SJCRH30 (cell line): Measurements from ENCODE around the gene NELL2. TPM values are rescaled to one million over a fixed set of nuclear protein-coding genes. Genes with fewer than 3 reads are reported as not detected.
"Not testable (repeated sequence)": the region's sequence is repeated elsewhere in the genome, so short reads cannot be mapped to it uniquely, and the experiment has no call there.

Experiments
- DNase-seq, 2 experiments: peaks; one replicate each; pipeline ENCODE4 v3.0.0-alpha.2; 2015 to 2020
- H3K27ac ChIP-seq: fragments of 250-450 bp; sonication (Bioruptor Pico); 2 replicates; pipeline ENCODE4 v1.5.1; 2020; ENCODE audit warnings: mild to moderate bottlenecking, moderate library complexity
- H3K27me3 ChIP-seq: fragments of 250-450 bp; sonication (Bioruptor Pico); 2 replicates; pipeline ENCODE4 v1.5.1; 2020; ENCODE audit warnings: mild to moderate bottlenecking, moderate library complexity
- H3K36me3 ChIP-seq: fragments of 250-450 bp; sonication (Bioruptor Pico); 2 replicates; pipeline ENCODE4 v1.5.1; 2020; ENCODE audit warnings: mild to moderate bottlenecking, moderate library complexity
- H3K4me1 ChIP-seq: fragments of 250-450 bp; sonication (Bioruptor Pico); 2 replicates; pipeline ENCODE4 v1.5.1; 2020; ENCODE audit warnings: mild to moderate bottlenecking, moderate library complexity
- H3K4me3 ChIP-seq: fragments of 250-450 bp; sonication (Bioruptor Pico); 2 replicates; pipeline ENCODE4 v1.5.1; 2020; ENCODE audit warnings: mild to moderate bottlenecking, moderate library complexity
- H3K9me3 ChIP-seq: fragments of 250-450 bp; sonication (Bioruptor Pico); replicated peaks from 2 replicates; pipeline ENCODE4 v1.5.1; 2020; ENCODE audit warnings: mild to moderate bottlenecking, moderate library complexity
- total RNA-seq: library from RNA; depleted of rRNA; stranded (reverse); fragments of >200 nt; shearing (Covaris generic); gene quantifications from 2 replicates; pipeline ENCODE4 v1.2.3, GENCODE V29; 2014

Gene NELL2
- total RNA-seq, 1 experiment from 2014 or later: 2.7 TPM

- H3K36me3 ChIP-seq: no peaks in the 10 kb centered on the region
- DNase-seq: no peak
- H3K4me3 ChIP-seq: no peak overlapping the region
- no peaks in the 10 kb centered on the region for H3K9me3 ChIP-seq
- H3K4me1 ChIP-seq: no peaks in the 10 kb centered on the region
- H3K27me3 ChIP-seq: no peaks in the 10 kb centered on the region
- no peak overlapping the region for H3K27ac ChIP-seq
Observed at GRCh38 chr12:44775901-44776300, 100.2 kb downstream of the NELL2 start.

GRCh38 chr12:44774815-44775411 lies 101.2 kb downstream of the NELL2 start:
- no peaks in the 10 kb centered on the region for H3K36me3 ChIP-seq
- H3K4me1 ChIP-seq: no peaks in the 10 kb centered on the region
- no peak overlapping the region for H3K4me3 ChIP-seq
- H3K27me3 ChIP-seq: no peaks in the 10 kb centered on the region
- no peak overlapping the region for H3K27ac ChIP-seq
- DNase-seq: peak; percentile 47 to 71
- H3K9me3 ChIP-seq: no peaks in the 10 kb centered on the region

GRCh38 chr12:44771485-44772021 lies 104.6 kb downstream of the NELL2 start:
- Histone ChIP-seq H3K4me1 (no peaks in the 10 kb centered on the region), H3K27ac (no peak overlapping the region), H3K9me3 (no peaks in the 10 kb centered on the region), H3K36me3 (no peaks in the 10 kb centered on the region), H3K27me3 (no peaks in the 10 kb centered on the region; the same call in 1 of the 2 replicates), H3K4me3 (no peak overlapping the region)
- DNase-seq: no peak

- Histone ChIP-seq H3K27ac (no peak overlapping the region), H3K27me3 (no peaks in the 10 kb centered on the region; the same call in 1 of the 2 replicates), H3K4me1 (no peaks in the 10 kb centered on the region), H3K36me3 (no peaks in the 10 kb centered on the region), H3K4me3 (no peak overlapping the region), H3K9me3 (no peaks in the 10 kb centered on the region)
- DNase-seq: no peak
Observed at GRCh38 chr12:44765796-44766195, 110.3 kb downstream of the NELL2 start.

- Histone ChIP-seq H3K27ac (no peak overlapping the region), H3K9me3 (no peaks in the 10 kb centered on the region), H3K36me3 (no peaks in the 10 kb centered on the region), H3K27me3 (no peaks in the 10 kb centered on the region; the same call in 1 of the 2 replicates), H3K4me3 (no peak overlapping the region), H3K4me1 (no peaks in the 10 kb centered on the region)
- DNase-seq: no peak
Observed at GRCh38 chr12:44763021-44763420, 113.1 kb downstream of the NELL2 start.

GRCh38 chr12:44759289-44759688 lies 116.8 kb downstream of the NELL2 start:
- Histone ChIP-seq H3K4me1 (no peaks in the 10 kb centered on the region), H3K27ac (no peak overlapping the region), H3K4me3 (no peak overlapping the region), H3K36me3 (no peaks in the 10 kb centered on the region), H3K9me3 (no peaks in the 10 kb centered on the region), H3K27me3 (no peaks in the 10 kb centered on the region)
- DNase-seq: no peak

GRCh38 chr12:44750468-44750867 lies 125.6 kb downstream of the NELL2 start:
- H3K27ac ChIP-seq: no peak overlapping the region
- DNase-seq: no peak

GRCh38 chr12:44749566-44749965 lies 126.5 kb downstream of the NELL2 start:
- Histone ChIP-seq H3K27ac (no peak overlapping the region), H3K9me3 (no peaks in the 10 kb centered on the region), H3K27me3 (peaks cover 3% of the 10 kb centered on the region; the same call in 1 of the 2 replicates), H3K4me1 (no peaks in the 10 kb centered on the region), H3K36me3 (no peaks in the 10 kb centered on the region), H3K4me3 (no peak overlapping the region)
- DNase-seq: no peak

More at GRCh38 chr12:44750468-44750867, 125.6 kb downstream of the NELL2 start:
- no peaks in the 10 kb centered on the region for H3K36me3 ChIP-seq
- H3K4me3 ChIP-seq: no peak overlapping the region
- H3K27me3 ChIP-seq: peaks cover 3% of the 10 kb centered on the region; the same call in 1 of the 2 replicates
- no peaks in the 10 kb centered on the region for H3K4me1 ChIP-seq
- H3K9me3 ChIP-seq: no peaks in the 10 kb centered on the region

GRCh38 chr12:44748950-44749468 lies 127.1 kb downstream of the NELL2 start:
- no peak overlapping the region for H3K4me3 ChIP-seq
- no peaks in the 10 kb centered on the region for H3K36me3 ChIP-seq
- H3K4me1 ChIP-seq: no peaks in the 10 kb centered on the region
- H3K9me3 ChIP-seq: no peaks in the 10 kb centered on the region
- H3K27me3 ChIP-seq: peaks cover 3% of the 10 kb centered on the region; the same call in 1 of the 2 replicates
- H3K27ac ChIP-seq: no peak overlapping the region
- no peak for DNase-seq

- not testable (repeated sequence) for H3K9me3 ChIP-seq, H3K27ac ChIP-seq, H3K27me3 ChIP-seq, H3K4me1 ChIP-seq, H3K36me3 ChIP-seq, DNase-seq, H3K4me3 ChIP-seq
Observed at GRCh38 chr12:44741292-44741980, 134.7 kb downstream of the NELL2 start.

GRCh38 chr12:44738051-44738450 lies 138.1 kb downstream of the NELL2 start:
- Histone ChIP-seq H3K27ac (no peak overlapping the region), H3K4me1 (no peaks in the 10 kb centered on the region), H3K27me3 (no peaks in the 10 kb centered on the region), H3K4me3 (no peak overlapping the region), H3K36me3 (no peaks in the 10 kb centered on the region), H3K9me3 (peaks cover 2% of the 10 kb centered on the region; the same call in 1 of the 2 replicates)
- DNase-seq: no peak

GRCh38 chr12:44728566-44728965 lies 147.5 kb downstream of the NELL2 start:
- Histone ChIP-seq H3K36me3 (no peaks in the 10 kb centered on the region), H3K9me3 (peaks cover 7% of the 10 kb centered on the region; the same call in 1 of the 2 replicates), H3K27me3 (no peaks in the 10 kb centered on the region), H3K27ac (no peak overlapping the region), H3K4me1 (no peaks in the 10 kb centered on the region), H3K4me3 (no peak overlapping the region)
- DNase-seq: no peak

GRCh38 chr12:44720265-44720664 lies 155.8 kb downstream of the NELL2 start:
- Histone ChIP-seq H3K4me3 (no peak overlapping the region), H3K36me3 (no peaks in the 10 kb centered on the region), H3K4me1 (no peaks in the 10 kb centered on the region), H3K27ac (no peak overlapping the region), H3K27me3 (no peaks in the 10 kb centered on the region), H3K9me3 (no peaks in the 10 kb centered on the region)
- DNase-seq: no peak

GRCh38 chr12:44717612-44718011 lies 158.5 kb downstream of the NELL2 start:
- H3K36me3 ChIP-seq: no peaks in the 10 kb centered on the region
- no peak overlapping the region for H3K4me3 ChIP-seq
- H3K27me3 ChIP-seq: no peaks in the 10 kb centered on the region
- DNase-seq: no peak
- H3K27ac ChIP-seq: no peak overlapping the region
- H3K9me3 ChIP-seq: no peaks in the 10 kb centered on the region
- H3K4me1 ChIP-seq: no peaks in the 10 kb centered on the region

GRCh38 chr12:44716711-44717110 lies 159.4 kb downstream of the NELL2 start:
- no peaks in the 10 kb centered on the region for H3K36me3 ChIP-seq
- no peak overlapping the region for H3K27ac ChIP-seq
- no peaks in the 10 kb centered on the region for H3K9me3 ChIP-seq
- DNase-seq: no peak
- no peaks in the 10 kb centered on the region for H3K27me3 ChIP-seq
- H3K4me3 ChIP-seq: no peak overlapping the region
- no peaks in the 10 kb centered on the region for H3K4me1 ChIP-seq
